Measurements from ENCODE around the gene ALDH1L1.

Gene ALDH1L1

DNA sequence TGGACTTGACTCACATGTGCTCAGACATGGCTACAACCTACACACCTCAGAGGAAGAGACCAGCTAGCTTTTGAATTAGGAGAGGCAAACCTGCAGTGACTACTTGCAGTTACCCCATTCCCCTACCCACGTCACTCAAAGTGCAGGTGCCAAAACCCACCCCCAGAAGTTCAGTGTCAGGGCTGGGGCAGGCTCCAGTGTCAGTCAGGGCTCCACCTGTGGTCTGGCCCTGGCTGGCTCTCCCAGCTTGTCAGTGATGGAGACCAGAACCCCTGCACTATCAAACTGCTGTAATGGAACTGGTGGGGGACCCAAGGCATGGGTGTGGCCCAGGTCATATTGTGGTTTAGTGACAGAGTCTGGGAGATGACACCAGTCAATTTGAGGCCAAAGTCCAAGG, 63.9 kb downstream of the ALDH1L1 start:
- no peak for DNase-seq

DNA sequence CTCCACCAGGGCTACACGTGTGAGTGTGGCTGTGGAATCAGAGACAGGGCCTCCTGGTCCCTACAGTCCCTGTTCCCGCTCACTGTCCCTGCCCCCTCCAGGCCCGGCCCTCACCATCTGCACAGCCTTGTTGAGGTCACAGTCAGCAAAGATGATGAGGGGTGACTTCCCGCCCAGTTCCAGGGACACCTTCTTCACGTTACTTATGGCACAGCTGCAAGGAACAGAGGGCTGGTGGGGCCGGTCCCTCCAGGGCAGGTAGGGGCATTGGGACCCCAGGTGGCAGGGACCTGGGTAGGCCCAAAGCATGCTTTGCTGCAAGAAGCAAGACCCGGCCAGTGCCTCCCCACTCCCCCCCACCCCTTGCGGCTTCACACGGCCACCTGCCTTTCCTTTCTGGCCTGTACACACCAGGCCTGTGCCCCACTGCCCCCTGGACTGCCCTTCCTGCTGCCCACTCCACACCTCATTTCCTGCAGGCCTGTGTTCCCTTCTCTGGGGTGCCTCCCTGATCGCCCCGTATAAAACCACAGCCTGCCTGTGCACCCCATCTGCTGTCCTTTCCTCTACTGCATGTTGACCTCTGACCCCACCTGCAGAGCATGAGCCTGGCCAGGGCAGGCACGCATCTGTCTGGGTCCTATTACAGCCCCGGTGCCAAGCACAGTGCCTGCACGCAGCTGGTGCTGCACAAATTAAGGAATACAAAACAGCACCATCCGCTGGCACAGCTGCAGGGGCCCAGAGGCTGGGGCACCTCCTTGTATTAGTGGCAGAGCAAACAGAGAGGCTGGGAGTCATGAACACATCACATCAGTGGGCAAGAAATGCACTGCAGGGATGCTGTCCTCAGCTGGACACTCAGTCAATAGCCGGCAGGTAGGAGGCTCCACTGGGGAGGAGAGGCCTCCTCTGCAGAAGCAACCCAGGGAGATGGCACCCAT, 65.7 kb downstream of the ALDH1L1 start:
- no peak for DNase-seq

DNA sequence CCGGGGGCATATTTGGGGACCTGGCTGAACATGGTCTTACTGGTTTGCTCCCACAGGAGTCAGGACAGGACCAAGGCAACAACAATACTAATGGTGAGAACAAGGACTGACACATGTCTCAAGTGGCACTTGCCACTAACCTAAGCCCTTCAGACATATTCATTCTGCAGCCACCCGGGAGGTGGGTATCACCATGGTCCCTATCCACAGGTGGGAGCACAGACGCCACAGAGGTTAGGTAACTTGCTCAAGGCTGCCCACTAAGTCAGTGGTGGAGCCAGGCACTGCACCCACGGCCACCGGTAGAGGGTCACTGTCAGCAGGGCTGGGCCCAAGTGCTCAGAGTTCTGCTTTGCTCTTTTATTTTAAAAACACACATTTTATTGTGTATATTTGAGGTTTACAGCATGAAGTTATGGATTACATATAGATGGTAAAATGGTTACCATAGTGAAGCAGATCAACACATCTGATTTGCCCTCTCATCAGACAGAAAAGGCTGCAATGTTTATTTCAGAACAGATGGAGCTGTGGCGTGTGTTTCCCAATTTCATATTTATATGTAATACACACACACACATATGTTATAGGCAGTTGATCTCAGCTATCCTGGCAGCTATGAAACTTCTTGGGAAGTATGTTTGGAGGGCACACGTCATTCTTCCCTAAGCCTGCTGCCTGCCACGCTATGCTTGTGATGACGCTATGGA, 66.5 kb downstream of the ALDH1L1 start:
- DNase-seq, result no peak

DNA sequence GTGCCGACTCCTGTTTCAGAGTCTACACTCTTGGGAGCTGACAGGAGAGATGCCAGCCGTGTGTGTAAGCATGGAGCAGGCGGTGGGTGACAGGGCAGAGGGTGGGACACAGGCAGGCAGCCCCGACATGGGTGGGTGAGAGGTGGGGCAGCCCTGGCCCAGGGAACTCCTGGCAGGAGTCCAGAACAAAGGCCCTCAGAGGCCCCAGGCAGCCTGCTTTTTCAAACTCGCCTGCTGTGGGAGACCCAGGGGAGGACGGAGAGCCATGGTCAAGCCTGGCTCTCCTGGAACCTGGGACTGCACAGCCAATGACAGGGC, 67.2 kb downstream of the ALDH1L1 start:
- no peak for DNase-seq

DNA sequence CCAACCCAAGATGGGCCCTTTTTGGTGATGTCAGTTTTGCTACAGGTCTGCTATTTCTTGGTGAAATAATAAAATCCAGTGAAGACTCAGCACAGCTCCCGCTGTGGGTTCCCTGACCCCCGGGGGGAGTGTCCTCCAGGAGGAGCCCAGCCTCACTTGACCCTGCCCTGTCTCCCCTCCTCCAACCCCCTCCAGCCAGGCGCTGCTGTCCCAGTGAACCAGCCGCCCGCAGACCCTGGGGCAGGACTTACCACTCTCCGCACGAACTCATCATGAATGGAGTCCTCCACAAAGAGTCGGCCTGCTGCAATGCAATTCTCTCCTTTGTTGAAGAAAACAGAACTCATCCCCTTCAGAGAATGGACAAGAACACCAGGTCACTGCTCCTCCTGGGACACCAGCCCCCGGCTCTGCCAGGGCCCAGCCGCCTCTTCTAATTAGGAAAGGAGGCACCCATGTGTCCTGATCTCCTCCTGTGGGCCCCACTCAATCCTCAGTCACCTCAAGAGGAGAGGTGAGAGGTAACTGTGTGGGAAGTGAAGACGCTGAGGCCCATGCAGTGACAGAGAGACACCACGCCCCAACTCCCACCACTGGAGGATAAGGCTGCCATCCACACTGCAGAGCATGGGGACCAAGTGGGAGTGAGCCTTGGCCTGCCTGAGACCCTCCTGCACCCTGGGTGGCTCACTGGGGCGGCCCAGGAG, 67.7 kb downstream of the ALDH1L1 start:
- no peak for DNase-seq

DNA sequence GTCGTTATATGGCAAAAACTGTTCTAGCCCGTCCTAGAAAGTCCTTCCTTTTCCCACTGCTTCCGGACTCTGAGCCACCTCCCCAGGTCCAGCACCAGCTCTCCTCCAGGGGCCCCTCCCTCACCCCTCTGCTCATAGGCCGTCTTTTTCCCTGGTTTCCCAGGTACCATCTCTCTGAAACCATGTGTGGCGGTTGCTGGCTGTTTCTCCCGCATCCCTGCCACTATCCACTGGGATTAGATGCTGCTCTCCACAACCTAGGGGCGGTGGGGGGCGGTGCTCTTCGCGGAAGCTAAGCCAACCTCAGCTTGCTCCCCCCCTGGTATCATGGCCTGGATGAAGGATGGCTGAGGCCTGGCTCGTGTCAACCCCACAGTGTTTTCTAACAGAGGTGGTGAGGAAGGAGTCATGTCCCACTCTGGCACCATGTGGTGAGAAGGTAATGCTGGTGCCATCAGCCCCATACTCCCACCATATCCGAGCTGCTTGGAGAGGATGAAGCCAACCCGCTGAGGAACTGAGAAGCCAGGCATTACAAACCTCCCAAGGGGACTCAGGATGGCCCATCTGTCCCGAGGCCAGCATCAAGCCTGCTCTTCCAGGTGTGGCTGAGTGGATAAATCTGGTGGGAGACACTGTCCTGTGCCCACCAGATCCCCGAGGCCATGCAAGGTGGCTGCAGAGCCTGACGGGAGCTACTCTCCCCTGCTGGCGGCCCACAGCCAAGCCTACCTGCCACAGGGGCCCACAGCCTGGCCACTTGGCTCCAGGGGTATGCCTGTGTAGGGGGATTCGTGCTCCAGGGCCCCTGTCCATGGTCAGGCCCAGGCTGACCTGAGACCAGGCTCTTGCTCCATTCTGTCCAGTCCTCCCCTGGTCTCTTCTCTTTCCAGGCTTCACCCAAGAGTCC, 68.6 kb downstream of the ALDH1L1 start:
- no peak for DNase-seq

DNA sequence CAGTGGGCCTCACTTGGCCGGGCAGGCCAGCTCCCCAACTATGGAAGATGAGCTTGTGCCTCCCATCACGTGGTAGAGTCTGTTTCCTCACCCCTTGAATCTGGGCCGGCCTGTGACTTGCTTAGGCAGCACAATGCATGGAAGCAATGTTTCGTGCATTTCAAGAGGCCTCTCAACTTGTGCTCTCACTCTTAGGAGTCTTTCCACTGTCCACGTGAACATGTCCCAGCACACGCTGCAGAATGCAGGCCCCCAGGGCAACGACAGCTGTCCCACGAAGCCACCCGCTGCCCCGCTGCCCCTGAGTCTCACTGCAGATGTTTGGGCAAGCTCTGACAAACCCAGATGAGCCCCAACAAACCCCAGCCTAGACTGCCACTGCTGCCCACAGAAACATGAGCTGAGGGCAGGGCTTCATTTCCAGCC, 69.2 kb downstream of the ALDH1L1 start:
- no peak for DNase-seq

DNA sequence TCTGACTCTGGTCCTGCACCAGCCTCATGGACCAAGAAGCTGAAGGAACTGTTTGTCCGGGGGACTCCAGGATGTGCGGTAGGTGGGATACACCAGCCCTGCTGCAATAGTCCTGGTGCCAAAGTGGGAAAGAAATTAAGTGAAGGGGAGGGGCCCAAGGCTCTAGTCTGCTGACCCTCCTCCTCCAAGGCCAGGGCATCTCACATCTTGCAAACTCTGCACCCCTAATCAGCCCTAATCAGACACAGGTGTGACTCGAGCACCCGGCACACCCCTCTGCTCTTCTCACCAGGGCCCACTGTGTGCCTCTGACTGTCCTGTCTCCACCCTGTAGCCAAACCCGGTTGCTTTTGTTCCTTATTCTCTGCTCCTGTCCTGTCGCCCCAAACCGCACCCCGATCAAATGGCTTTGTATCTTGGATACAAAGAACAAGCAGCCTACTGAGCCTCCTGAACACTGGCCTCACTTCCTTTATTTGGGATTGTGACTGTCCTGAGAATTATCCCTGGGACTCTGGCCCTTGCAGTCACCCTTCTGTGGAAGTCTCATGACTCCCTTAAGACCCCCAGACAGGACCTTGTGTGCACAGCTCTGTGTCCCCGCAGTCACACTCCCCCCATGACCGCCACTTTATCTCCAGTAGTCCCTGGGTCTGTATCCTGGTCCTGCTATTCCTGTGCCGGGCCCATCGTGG, 69.8 kb downstream of the ALDH1L1 start:
- DNase-seq, result no peak

DNA sequence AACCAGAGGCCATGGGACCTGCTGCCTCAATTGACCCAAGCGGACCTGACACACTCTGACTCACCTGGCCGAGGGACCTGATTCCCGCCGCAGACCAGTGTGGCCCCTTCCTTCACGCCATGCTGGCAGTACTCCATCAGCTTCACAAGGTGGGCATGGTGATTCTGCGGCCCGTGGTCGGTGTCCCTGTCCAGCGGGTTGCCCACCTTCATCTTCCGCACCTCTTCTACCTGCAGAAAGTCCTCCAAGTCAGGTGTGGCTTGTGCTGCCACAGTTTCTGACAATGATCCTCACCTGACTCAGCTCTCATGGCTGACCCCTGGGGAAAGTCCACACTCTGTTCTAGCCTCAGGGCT, 70.5 kb downstream of the ALDH1L1 start:
- no peak for DNase-seq

DNA sequence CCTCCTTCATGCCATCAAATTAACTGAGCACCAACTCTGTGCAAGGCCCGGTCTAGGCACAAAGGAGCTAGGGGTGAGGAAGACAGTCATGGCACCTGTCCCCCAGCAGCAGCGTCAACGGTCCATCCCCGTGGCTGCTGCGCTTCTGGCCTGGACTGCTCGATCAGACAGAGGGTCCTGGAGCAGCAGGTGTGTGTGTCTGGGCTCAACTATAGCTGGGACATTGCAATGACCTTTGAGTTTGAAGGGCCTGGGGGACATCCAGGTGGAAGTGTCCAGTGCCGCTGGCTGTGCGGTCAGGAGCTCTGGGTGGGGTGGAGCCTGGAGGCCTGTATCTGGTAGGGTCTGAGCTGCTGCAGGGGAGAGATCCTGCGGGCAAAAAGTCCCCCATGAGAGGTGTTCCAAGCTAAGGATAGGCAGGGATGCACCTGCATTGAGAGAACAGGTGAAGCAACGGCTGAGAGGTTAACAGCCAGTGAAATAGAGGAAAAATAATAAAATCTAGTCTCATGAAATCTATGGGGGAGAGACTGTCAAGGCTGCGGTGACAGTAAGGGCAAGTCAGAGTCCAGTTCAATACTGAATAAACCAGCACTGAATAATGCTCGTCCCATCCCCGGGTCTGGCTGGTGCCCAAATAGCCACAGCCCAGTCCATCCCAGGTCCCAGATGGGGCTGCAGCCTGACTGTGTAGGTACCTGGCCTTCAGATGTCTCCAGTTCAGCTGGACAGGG, 71.1 kb downstream of the ALDH1L1 start:
- DNase-seq, result no peak

DNA sequence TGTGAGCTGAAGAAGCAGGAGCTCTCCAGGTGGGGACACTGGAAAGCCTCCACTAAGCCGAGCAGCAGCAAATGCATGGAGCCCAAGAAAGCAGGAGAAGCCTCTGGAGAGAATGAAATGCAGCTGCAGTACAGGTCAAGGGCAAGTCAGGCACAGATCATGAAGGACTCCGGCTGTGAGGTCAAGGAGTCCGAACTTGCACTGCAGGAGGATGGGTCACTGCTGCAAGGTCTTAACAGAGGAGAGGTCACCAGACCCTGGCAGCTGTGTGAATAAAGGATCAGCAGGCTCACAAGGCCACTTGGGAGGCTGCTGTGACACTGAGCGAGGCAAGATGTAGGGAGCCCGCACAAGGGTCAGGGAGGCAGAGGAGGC, 71.7 kb downstream of the ALDH1L1 start:
- no peak for DNase-seq

DNA sequence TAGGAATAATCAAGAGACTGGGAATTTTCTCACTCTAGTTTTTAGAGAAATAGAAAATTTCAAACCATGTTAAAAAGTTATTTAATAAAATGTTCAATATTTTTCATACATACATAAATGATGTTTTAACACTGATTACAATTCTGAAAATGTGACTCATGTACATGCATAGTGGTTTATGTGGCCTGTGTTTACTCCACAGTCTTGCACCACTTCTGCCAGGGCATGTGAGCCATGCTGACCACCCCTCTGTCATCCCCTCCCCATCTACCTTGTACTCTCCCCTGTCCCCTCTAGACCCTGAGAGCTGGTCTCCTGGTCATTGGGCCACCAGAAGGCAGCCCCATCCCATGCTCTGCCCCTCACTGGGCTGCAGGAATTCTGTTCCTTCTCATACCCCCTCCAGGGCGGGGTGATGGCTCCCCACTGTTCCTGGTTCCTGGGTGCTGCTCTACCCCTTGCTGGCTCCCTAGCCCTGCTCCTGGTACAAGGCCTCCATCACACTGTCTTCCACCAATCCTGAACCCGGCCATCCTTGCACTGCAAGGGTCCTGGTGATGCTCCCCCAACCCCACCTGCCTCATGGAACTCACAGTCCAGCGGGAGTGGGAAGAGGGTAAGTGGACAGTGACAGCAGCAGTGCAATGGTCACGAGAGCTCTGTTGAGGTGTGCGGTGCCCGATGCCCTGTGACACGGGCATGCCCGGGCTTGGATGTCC, 72.3 kb downstream of the ALDH1L1 start:
- no peak for DNase-seq

DNA sequence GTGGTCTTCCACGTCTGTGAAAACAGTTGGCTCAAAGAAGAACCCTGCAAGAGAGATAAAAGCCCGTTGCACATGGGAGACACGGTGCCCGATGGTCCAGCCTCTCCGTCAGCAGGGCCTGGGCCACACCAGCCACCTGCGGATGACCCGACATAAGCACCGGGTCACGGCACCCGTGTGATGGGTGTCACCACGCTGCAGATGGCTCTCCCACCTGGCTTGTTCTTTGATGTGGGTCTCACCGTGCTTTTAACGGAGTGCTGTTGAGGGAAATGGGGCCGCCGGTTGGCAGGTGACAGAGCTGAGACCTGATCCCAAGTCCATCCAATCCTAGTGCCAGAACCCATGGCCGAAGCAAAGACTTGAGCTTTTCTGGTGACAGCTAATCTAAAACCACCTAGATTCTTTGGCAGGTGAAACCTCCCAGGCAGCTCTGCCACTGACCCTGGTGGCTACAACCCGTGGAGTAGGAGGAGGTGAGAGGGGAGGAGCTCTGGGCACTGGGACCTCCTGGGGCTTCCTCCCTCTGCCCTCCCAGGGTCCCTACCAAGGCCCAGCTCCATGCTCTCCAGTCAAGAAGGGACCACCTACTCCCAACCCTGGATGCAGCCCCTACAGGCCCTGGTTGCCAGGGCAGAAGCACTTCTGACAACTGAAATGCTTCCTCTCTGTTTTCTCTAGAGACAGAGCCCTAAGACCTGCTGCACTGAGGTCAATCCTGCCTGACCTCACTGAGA, 73.0 kb downstream of the ALDH1L1 start:
- no peak for DNase-seq

DNA sequence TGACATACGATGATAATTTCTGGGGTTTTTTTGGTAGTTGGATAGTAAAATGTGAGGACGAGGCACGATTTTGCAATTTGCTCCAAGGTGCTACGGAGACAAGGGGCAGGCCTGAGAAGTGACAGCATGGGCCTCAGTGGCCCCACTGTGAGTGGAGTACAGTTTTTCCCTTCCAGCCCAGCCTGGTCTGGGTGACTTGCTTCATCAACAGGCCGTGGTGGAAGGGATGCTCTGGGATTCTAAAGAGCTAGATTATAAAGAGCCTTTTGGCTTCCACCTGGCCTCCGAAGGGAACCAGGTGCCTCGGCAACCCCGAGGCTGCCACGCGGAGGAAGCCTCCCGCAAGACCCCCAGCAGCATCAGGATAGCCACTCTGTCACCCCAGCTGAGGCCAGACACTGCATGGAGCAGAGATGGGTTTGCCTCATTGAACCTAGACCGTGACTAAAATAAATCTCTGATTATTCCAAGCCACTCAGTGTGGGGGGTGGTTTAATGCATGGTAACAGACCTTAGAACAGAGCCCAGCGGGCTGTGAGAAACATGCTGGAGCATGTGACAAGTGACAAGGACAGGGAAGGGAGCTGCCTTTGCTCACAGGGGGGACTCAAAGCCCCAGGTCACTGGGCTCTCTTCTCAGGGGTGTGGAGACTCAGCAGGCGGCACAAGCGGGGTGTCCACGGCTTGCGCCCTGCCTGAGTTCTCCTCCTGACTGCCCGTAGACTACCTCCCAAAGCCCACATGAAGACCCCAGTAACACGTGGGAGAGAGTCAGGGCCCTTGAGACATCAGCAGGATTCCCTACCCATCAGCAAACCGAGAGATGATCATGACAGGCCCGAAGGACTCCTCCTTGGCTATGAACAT, 73.8 kb downstream of the ALDH1L1 start:
- DNase-seq, result no peak

DNA sequence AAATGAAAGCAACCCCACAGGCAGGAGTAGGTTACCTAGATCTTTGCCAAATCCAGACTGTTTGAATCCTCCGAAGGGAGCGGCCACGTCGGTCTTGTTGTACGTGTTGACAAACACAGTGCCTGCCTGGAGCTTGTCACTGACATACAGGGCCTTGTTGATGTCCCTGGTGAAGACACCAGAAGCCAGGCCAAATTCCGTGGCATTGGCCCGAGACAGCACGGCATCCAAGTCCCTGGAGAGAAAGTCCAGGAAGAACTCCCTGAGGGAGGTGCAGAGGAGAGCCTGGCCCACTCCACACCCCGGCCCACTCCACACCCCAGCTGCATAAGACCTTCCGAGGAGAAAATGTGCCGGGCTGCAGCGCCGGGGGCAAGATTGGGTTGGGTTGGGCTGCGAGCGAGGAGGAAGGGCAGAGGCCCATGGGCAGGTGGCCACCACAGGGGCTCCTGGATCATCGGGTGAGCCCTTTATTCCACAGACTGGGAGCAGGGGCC, 74.6 kb downstream of the ALDH1L1 start:
- no peak for DNase-seq

DNA sequence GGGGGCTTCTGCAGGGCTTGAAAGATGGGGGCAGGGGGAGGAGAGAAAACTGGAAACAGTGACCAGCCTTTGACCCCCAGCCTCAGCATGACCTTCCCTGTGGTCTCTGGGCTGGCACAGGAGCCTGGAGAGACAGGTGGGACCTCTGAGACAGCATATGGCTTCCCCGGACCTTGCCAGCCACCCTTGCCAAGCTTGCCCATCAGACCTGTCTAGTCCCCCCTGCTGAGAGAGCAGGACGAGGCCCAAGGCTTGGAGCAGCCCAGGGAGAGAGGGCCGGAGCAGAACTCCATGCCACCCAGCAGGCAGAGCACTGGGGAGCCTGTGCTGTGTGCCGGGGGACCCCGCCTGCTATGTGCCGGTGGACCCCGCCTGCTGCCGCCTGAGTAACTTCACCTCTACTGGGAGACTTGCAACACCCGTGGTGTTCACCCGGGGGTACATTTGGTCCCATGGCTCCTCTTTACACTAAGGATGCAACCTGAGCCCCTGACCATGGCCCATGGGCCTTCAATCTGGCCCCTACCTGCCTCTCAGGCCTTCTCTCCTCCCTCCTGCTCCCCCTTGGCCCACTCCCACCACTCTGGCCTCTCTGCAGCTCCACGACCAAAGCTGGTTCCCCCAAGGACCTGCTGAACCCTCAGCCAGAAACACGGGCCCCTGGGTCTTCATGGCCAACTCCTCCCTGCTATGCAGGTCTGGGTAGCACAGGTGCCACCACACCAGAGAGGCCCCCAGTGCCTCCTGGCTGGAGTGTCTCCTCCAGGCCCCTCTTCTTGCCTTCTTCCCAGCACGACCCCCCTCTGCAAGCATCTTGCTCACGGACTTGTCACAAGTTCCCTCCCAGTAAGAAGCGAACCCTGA, 75.4 kb downstream of the ALDH1L1 start:
- DNase-seq, result no peak

DNA sequence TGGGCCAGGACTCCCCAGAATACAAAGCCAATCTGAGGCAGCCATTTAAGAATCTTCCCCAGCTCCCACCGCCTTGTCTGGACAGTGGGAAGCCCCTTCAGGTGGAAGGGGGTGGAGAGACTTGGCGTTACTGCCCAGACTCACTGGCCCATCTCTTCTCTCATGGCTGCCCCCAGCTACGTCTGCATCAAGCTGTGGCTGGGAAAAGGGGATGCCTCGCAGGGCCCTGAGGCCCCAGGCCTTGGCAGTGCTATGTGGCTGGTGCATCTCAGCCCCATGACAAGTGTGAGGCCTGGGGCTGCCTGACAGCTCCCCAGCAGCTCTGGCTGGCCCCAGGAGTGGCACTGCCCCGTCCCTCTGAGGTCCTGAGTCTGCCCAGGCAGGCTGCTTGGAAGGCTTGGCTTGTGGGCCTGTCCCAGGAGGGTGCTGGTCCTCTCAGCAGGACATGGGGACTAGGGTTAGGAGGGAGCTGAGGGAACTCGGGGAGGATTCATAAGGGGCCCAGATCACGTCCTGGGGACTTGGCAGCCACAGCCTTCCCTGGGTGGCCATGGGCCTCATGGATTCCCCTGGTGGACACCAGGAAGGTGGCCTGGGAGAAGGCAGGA, 76.3 kb downstream of the ALDH1L1 start:
- no peak for DNase-seq

Data from stimulated activated CD4-positive, alpha-beta T cell treated with anti-CD3 and anti-CD28 coated beads, Interleukin-15, amount 100 ng/mL, for 24 hours (primary cell).